GM19463 (cell line): ENCODE data around the gene MATK.

Source experiments
- ATAC-seq: cut with Tn5 transposase; IDR thresholded peaks from one replicate; pipeline ENCODE4 v1.9.1; 2021; ENCODE audit warnings: mild to moderate bottlenecking, moderate library complexity; ENCODE audit not compliant: unreplicated experiment

Gene MATK

GRCh38 chr19:3751236-3751635 is 34.9 kb downstream of the MATK start:
- ATAC-seq: no peak

GRCh38 chr19:3750211-3750610 is 36.0 kb downstream of the MATK start:
- no peak for ATAC-seq

GRCh38 chr19:3748965-3749364 is 37.2 kb downstream of the MATK start:
- ATAC-seq: no peak

GRCh38 chr19:3746371-3747056 is 39.7 kb downstream of the MATK start:
- ATAC-seq: no peak

- no peak for ATAC-seq
These were observed 40.7 kb downstream of the MATK start for GRCh38 chr19:3745363-3746045.

- ATAC-seq: no peak
These were observed 42.7 kb downstream of the MATK start for GRCh38 chr19:3743486-3743885.

GRCh38 chr19:3740431-3740830 is 45.8 kb downstream of the MATK start:
- ATAC-seq: no peak

GRCh38 chr19:3738477-3739220 is 47.5 kb downstream of the MATK start:
- ATAC-seq: no peak

GRCh38 chr19:3737487-3738205 is 48.5 kb downstream of the MATK start:
- no peak for ATAC-seq

GRCh38 chr19:3736106-3736724 is 50.0 kb downstream of the MATK start:
- no peak for ATAC-seq

- ATAC-seq: no peak
These were observed 51.9 kb downstream of the MATK start for GRCh38 chr19:3734310-3734600.

- ATAC-seq: no peak
These were observed 52.5 kb downstream of the MATK start for GRCh38 chr19:3733549-3734309.

- ATAC-seq: no peak
These were observed 54.1 kb downstream of the MATK start for GRCh38 chr19:3732108-3732507.

GRCh38 chr19:3730457-3730958 is 55.7 kb downstream of the MATK start:
- no peak for ATAC-seq
